Sigmoid colon (tissue), 4 donors: Measurements from ENCODE around the gene SRSF8.

Source experiments
- EP300 ChIP-seq, 4 donors: sonication (generic); formaldehyde crosslinking; IDR thresholded peaks; one replicate each; pipeline ENCODE4 v1.6.1; 2017; ENCODE audit warnings: antibody characterized with exemption in 4 of 4
- POLR2A ChIP-seq, 2 donors: fragments of 450-650 bp; IDR thresholded peaks; one replicate each; pipeline ENCODE4 v1.6.1; 2016; ENCODE audit warnings: antibody characterized with exemption in 2 of 2, mild to moderate bottlenecking in 2 of 2, moderate library complexity in 2 of 2
- POLR2AphosphoS5 ChIP-seq, 4 donors: sonication (generic); formaldehyde crosslinking; IDR thresholded peaks; one replicate each; pipeline ENCODE4 v1.6.1; 2017; ENCODE audit warnings: antibody characterized with exemption in 4 of 4
- TF ChIP-seq, protein P1 (sequence below), 4 experiments: fragments of 450-650 bp in 3 of 4; fragments of 200-600 bp in 1 of 4; IDR thresholded peaks; one replicate each; pipeline ENCODE4 v1.5.1; 2016 to 2019; ENCODE audit warnings: antibody characterized with exemption in 4 of 4, mild to moderate bottlenecking in 3 of 4, moderate library complexity in 2 of 4

- no peak for TF ChIP-seq POLR2A (IDR thresholded peaks at IDR 0.05)
- TF ChIP-seq POLR2AphosphoS5 (IDR thresholded peaks at IDR 0.05), result peak in 2 of 4 donors; percentile 5 to 32
- TF ChIP-seq, protein P1, sequence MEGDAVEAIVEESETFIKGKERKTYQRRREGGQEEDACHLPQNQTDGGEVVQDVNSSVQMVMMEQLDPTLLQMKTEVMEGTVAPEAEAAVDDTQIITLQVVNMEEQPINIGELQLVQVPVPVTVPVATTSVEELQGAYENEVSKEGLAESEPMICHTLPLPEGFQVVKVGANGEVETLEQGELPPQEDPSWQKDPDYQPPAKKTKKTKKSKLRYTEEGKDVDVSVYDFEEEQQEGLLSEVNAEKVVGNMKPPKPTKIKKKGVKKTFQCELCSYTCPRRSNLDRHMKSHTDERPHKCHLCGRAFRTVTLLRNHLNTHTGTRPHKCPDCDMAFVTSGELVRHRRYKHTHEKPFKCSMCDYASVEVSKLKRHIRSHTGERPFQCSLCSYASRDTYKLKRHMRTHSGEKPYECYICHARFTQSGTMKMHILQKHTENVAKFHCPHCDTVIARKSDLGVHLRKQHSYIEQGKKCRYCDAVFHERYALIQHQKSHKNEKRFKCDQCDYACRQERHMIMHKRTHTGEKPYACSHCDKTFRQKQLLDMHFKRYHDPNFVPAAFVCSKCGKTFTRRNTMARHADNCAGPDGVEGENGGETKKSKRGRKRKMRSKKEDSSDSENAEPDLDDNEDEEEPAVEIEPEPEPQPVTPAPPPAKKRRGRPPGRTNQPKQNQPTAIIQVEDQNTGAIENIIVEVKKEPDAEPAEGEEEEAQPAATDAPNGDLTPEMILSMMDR (IDR thresholded peaks at IDR 0.05), result no peak
- no peak for TF ChIP-seq EP300 (IDR thresholded peaks at IDR 0.05)
Measured at GRCh38 chr11:95067841-95068219, 1.1 kb downstream of the SRSF8 start.
